Endometrial microvascular endothelial cells (primary cell): ENCODE data around the gene CRAMP1. TPM values are rescaled to one million over a fixed set of nuclear protein-coding genes. Genes with fewer than 3 reads are reported as not detected.

Experiments used
- in situ Hi-C: cut with HindIII; loops from 2 replicates; pipeline ENCODE4 v1.10.0; 2017; ENCODE audit warnings: low sequenced_read_pairs, low pct_unique_long_range_greater_than_20kb; ENCODE audit errors: inconsistent ontology term
- total RNA-seq: library from RNA; depleted of rRNA; stranded (reverse); fragments of >200 nt; gene quantifications from one replicate; pipeline ENCODE4 v1.2.3, GENCODE V29; 2015; ENCODE audit errors: inconsistent ontology term

Gene CRAMP1
- total RNA-seq, 1 donor from 2014 or later: 6.1 TPM

DNA sequence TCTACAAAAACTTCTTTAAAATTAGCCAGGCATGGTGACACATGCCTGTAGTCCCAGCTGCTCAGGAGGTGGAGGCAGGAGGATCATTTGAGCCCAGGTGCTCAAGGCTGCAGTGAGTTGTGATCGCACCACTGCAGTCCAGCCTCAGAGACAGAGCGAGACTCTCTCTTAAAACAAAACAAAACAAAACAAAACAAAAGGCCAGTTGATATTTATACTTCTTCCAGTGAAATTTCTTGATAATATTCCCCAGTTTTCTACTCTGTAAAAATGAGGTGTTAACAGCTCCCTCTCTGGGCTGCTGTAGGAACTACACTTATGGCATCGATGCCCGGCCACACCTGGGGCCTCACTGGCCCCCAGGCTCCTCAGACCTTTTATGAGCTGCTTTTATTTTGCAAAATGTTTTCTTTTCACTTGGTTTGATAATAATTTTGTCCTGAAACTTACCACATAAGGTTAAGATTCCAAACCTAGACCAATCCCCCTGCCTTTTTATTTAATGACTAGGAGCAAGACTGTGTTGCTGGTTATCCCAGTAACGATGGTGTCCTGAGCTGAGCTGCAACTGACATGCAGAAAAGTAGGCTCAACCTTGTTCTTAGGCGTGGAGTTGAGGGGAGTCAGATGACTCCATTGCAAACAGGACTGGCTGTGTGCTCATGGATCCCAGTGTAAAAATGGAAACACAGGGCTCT, 111.4 kb downstream of the CRAMP1 start:
- in situ Hi-C loops: no loop called here

DNA sequence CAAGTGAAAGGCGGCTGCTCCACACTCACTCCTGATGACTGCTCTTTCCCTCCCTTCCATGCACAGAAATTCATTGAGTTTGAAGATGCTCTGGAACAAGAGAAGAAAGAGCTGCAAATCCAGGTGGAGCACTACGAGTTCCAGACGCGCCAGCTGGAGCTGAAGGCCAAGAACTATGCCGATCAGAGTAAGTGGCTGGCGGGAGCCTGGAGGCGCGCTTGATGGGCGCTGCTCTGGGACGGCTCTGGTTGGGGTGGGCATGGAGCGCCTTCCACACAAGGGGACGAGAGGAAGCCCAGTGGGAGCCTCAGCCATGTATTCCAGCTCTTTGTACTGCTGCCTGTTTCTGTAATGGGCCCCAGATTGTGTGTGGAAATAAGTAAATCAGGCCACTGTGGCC, 112.3 kb downstream of the CRAMP1 start:
- in situ Hi-C loops: no loop called here

DNA sequence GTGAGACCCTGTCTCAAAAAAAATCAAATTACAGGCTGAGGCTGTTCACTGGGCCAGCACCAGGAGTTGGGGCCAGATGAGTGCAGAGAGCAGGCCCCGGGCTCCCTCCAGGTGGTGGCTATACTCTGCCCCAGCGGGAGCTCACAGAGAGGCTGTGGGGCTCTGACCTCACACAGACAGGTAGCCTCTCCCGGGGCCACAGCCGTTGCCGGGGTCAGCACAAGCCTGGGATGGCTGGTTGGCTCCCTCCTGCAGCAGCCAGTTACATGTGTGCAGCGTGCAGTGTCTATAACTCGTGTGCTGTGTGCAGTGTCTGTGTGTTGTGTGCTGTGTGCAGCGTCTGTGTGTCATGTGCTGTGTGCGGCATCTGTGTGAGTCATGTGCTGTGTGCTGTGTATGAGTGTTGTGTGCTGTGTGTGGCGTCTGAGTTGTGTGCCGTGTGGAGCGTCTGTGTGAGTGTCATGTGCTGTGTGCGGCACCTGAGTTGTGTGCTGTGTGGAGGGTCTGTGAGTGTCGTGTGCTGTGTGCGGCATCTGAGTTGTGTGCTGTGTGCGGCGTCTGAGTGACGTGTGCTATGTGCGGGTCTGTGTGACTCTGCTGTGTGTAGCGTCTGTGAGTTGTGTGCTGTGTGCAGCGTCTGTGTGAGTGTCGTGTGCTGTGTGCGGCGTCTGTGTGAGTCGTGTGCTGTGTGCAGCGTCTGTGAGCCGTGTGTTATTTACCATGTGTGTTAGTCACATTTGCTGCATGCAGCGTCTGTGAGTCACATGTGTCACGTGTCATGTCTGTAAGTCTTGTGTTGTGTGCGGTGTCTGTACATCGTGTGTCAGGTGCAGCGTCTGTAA, 114.7 kb downstream of the CRAMP1 start:
- in situ Hi-C loops: no loop called here

Other genes starting within 250 kb of the CRAMP1 start
- gene UNKL, start 197.7 kb upstream of the CRAMP1 start, total RNA-seq: 9.8 TPM
- gene UQCC4, start 191.6 kb upstream of the CRAMP1 start, total RNA-seq: 24.6 TPM
- not detected for gene PERCC1, start 181.3 kb upstream of the CRAMP1 start, total RNA-seq
- not detected for gene CCDC154, start 167.8 kb upstream of the CRAMP1 start, total RNA-seq
- gene CLCN7, start 137.3 kb upstream of the CRAMP1 start, total RNA-seq: 43.0 TPM
- 2.3 TPM for gene PTX4, start 123.4 kb upstream of the CRAMP1 start, total RNA-seq
- gene TELO2, start 119.0 kb upstream of the CRAMP1 start, total RNA-seq: 21.8 TPM
- 17.6 TPM for gene TMEM204, start 78.7 kb upstream of the CRAMP1 start, total RNA-seq
- gene IFT140, start 288 bp upstream of the CRAMP1 start, total RNA-seq: 9.6 TPM
- gene JPT2, start 65.9 kb downstream of the CRAMP1 start, total RNA-seq: 85.9 TPM
- gene MAPK8IP3, start 93.8 kb downstream of the CRAMP1 start, total RNA-seq: 35.8 TPM
- 65.6 TPM for gene NME3, start 159.2 kb downstream of the CRAMP1 start, total RNA-seq
- gene EME2, start 160.4 kb downstream of the CRAMP1 start, total RNA-seq: 3.5 TPM
- gene MRPS34, start 160.8 kb downstream of the CRAMP1 start, total RNA-seq: 148 TPM
- 35.5 TPM for gene SPSB3, start 170.2 kb downstream of the CRAMP1 start, total RNA-seq
- gene NUBP2, start 170.6 kb downstream of the CRAMP1 start, total RNA-seq: 96.6 TPM
- not detected for gene IGFALS, start 181.3 kb downstream of the CRAMP1 start, total RNA-seq
- gene HAGH, start 214.5 kb downstream of the CRAMP1 start, total RNA-seq: 73.6 TPM
- gene FAHD1, start 214.8 kb downstream of the CRAMP1 start, total RNA-seq: 71.5 TPM